GM12878 (cell line): Measurements from ENCODE around the gene BMP2K. TPM values are rescaled to one million over a fixed set of nuclear protein-coding genes. Genes with fewer than 3 reads are reported as not detected.
A peak's percentile ranks its signal among the peaks of the same experiment; 100 is the strongest.

Source experiments
- CHD4 ChIP-seq: fragments of 200-600 bp; sonication (generic); IDR thresholded peaks from 2 replicates; pipeline ENCODE4 v1.6.1; 2016; ENCODE audit warnings: mild to moderate bottlenecking
- JUNB ChIP-seq: IDR thresholded peaks from 2 replicates; pipeline ENCODE4 v1.6.1; 2016; ENCODE audit warnings: antibody characterized with exemption, mild to moderate bottlenecking
- NFYA ChIP-seq: IDR thresholded peaks from 2 replicates; pipeline ENCODE4 v1.6.1; 2011; ENCODE audit warnings: low read depth, mild to moderate bottlenecking, low read length, improper control_type of control experiment, borderline replicate concordance
- PAX8 ChIP-seq: fragments of 450-650 bp; IDR thresholded peaks from 2 replicates; pipeline ENCODE4 v1.6.1; 2017; ENCODE audit warnings: mild to moderate bottlenecking, moderate library complexity
- POLR2A ChIP-seq: IDR thresholded peaks from 2 replicates; pipeline ENCODE4 v1.6.1; 2011; ENCODE audit warnings: low read depth, mild to moderate bottlenecking, low read length
- POLR2AphosphoS5 ChIP-seq: IDR thresholded peaks from 2 replicates; pipeline ENCODE4 v1.6.1; 2011; ENCODE audit warnings: mild to moderate bottlenecking, low read length, inconsistent platforms
- RBBP5 ChIP-seq: fragments of 200-600 bp; sonication (generic); conservative IDR thresholded peaks from 2 replicates; pipeline ENCODE4 v1.6.1; 2016
- TCF3 ChIP-seq: IDR thresholded peaks from 2 replicates; pipeline ENCODE4 v1.6.1; 2012; ENCODE audit warnings: low read depth, mild to moderate bottlenecking, low read length, borderline replicate concordance; ENCODE audit not compliant: insufficient read depth
- polyA plus RNA-seq, 11 experiments: library from polyadenylated mRNA; depleted of rRNA in 4 of 11; unstranded in 6 of 11; stranded (reverse) in 5 of 11; fragments of >200 nt; fragmentation: Nextera tagmentation in 4 of 11; fragmentation: Illumina TruSeq in 1 of 11; extraction: Ambion mirVana in 4 of 11; extraction: Trizol in 1 of 11; gene quantifications; 1 replicate in 1 of 11; 2 replicates in 10 of 11; pipeline versions ENCODE4 v1.2.1 to v1.2.3, GENCODE V29; 2011 to 2016; ENCODE audit warnings: inconsistent platforms in 2 of 11, missing spikeins in 2 of 11, low read depth in 1 of 11
- total RNA-seq, 4 experiments: library from RNA; depleted of rRNA in 3 of 4; stranded (reverse); fragments of >200 nt in 3 of 4; fragmentation: Illumina TruSeq in 1 of 4; extraction: Trizol in 1 of 4; gene quantifications; 2 replicates each; pipeline versions ENCODE4 v1.2.1 to v1.2.3, GENCODE V29; 2013 to 2021
- TF ChIP-seq, protein P1 (sequence below): fragments of 450-650 bp; formaldehyde crosslinking; IDR thresholded peaks from 2 replicates; pipeline ENCODE4 v1.4.0; 2020; ENCODE audit warnings: mild to moderate bottlenecking, moderate library complexity
- TF ChIP-seq, protein P2 (sequence below), 3 experiments: IDR thresholded peaks in 2 of 3; conservative IDR thresholded peaks in 1 of 3; 2 replicates each; pipeline ENCODE4 v1.5.1; 2011; ENCODE audit warnings: low read depth in 3 of 3, low read length in 3 of 3, mild to moderate bottlenecking in 3 of 3, control low read depth in 2 of 3, moderate library complexity in 2 of 3, inconsistent platforms in 1 of 3, mixed read lengths in 1 of 3; ENCODE audit not compliant: control insufficient read depth in 2 of 3, insufficient read depth in 1 of 3; ENCODE audit errors: extremely low read depth in 1 of 3

The BMP2K gene
- total and polyA plus RNA-seq, 10 of the 15 experiments (the other 5 are each of a cell fraction or from before 2014, with no cell fraction given) = 3.3 to 84.6 (median 24.8) TPM

DNA sequence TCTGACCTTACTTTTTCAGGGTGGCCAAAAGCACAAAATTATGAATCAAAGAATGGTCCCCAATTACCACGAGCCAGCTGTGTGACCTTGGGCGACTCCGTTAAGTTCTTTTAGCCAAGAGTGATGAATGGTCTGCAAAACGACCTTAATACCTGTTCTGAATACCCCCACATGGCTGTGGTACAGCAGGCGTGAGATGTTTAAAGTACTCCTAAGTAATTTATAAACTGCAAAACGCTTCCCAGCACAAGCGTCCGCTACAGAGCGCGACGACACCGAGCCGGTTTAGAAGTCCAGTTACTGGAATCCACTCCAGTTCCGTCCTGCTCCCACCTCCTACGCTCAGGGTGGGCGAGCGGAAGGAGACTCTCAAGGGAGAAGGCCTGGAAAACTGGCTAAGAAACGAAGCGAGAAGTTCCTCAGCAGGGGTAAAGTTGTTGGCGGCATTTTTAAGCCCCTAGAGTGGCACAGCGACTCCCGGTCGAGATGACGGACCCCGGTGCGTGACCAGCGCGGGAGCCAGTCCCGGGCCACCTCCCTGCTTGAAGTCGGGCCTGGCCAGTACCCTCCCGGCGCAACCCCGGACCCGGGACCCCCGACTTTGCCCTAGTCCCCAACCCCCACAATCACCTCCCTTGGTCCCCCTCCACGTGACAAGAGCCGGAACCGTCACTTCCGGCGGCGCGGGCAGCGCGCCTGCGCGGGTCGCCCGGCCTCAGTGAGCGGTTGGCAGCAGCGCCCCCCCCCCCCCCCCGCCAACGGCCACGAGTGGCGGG, 659 bp upstream of the BMP2K start (continued):
- TF ChIP-seq, protein P1, sequence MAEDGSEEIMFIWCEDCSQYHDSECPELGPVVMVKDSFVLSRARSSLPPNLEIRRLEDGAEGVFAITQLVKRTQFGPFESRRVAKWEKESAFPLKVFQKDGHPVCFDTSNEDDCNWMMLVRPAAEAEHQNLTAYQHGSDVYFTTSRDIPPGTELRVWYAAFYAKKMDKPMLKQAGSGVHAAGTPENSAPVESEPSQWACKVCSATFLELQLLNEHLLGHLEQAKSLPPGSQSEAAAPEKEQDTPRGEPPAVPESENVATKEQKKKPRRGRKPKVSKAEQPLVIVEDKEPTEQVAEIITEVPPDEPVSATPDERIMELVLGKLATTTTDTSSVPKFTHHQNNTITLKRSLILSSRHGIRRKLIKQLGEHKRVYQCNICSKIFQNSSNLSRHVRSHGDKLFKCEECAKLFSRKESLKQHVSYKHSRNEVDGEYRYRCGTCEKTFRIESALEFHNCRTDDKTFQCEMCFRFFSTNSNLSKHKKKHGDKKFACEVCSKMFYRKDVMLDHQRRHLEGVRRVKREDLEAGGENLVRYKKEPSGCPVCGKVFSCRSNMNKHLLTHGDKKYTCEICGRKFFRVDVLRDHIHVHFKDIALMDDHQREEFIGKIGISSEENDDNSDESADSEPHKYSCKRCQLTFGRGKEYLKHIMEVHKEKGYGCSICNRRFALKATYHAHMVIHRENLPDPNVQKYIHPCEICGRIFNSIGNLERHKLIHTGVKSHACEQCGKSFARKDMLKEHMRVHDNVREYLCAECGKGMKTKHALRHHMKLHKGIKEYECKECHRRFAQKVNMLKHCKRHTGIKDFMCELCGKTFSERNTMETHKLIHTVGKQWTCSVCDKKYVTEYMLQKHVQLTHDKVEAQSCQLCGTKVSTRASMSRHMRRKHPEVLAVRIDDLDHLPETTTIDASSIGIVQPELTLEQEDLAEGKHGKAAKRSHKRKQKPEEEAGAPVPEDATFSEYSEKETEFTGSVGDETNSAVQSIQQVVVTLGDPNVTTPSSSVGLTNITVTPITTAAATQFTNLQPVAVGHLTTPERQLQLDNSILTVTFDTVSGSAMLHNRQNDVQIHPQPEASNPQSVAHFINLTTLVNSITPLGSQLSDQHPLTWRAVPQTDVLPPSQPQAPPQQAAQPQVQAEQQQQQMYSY (CRISPR knock-in tag) = no peak
- TF ChIP-seq, protein P2, sequence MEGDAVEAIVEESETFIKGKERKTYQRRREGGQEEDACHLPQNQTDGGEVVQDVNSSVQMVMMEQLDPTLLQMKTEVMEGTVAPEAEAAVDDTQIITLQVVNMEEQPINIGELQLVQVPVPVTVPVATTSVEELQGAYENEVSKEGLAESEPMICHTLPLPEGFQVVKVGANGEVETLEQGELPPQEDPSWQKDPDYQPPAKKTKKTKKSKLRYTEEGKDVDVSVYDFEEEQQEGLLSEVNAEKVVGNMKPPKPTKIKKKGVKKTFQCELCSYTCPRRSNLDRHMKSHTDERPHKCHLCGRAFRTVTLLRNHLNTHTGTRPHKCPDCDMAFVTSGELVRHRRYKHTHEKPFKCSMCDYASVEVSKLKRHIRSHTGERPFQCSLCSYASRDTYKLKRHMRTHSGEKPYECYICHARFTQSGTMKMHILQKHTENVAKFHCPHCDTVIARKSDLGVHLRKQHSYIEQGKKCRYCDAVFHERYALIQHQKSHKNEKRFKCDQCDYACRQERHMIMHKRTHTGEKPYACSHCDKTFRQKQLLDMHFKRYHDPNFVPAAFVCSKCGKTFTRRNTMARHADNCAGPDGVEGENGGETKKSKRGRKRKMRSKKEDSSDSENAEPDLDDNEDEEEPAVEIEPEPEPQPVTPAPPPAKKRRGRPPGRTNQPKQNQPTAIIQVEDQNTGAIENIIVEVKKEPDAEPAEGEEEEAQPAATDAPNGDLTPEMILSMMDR (IDR thresholded peaks at IDR 0.05 in 2 of 3, conservative IDR thresholded peaks at IDR 0.05 in 1 of 3; ENCODE audit: control insufficient read depth in 2 of 3, extremely low read depth in 1 of 3, insufficient read depth in 1 of 3, low read depth in 3 of 3, low read length in 3 of 3) = no peak
- TF ChIP-seq PAX8 (no peak), JUNB (no peak), CHD4 (no peak), POLR2AphosphoS5 (peak; percentile 64), TCF3 (peak; percentile 9; the same call in 1 of the 2 replicates), NFYA (no peak), RBBP5 (no peak), POLR2A (no peak)
